ENCODE measurements around the gene STK39. TPM values are rescaled to one million over a fixed set of nuclear protein-coding genes. Genes with fewer than 3 reads are reported as not detected.

Gene STK39
- total RNA-seq, 3 donors from 2014 or later: 36.4 to 57.5 (median 52.5) TPM

DNA sequence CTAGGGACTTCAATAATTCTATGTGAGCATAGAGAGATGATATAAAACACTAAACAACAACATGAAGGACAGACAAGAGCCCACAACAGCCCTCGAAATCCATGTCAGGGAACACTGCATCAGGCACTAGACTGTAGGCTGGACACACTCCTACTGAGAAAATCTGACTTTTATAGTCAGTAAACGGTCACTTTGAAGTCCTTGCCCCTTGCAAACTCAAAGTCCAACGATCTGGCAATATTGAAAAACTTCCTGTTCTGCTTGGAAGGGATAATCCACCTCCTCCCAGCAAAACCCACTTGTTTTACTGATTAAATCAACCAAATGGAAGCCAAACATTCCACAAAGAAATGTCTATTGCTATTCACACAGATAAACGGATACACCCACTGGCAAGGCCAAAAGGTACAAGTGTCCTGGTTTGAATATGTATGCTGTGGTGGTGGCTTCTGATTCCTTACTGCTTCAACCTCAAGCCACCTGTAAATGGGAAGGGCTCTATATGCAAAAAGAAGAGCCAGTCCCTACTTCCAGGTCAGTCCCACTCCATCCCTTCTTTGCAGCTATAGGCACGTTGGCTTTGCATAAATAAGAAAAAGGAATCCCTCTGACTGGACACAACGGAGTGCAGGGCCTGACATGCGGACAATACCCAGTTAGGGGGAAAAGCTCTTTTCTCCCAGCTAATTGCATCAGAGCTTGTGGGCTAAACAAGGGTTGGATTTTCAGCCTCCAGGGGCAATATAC is 56.6 kb downstream of the STK39 start:
- intact Hi-C loops (cut with DNase I, micrococcal nuclease): no loop called here
- peaks cover 59% of the 10 kb centered on the region for H3K4me1 ChIP-seq (ENCODE audit: low read depth)
- DNase-seq: peak in 1 of 3 donors; percentile 65

DNA sequence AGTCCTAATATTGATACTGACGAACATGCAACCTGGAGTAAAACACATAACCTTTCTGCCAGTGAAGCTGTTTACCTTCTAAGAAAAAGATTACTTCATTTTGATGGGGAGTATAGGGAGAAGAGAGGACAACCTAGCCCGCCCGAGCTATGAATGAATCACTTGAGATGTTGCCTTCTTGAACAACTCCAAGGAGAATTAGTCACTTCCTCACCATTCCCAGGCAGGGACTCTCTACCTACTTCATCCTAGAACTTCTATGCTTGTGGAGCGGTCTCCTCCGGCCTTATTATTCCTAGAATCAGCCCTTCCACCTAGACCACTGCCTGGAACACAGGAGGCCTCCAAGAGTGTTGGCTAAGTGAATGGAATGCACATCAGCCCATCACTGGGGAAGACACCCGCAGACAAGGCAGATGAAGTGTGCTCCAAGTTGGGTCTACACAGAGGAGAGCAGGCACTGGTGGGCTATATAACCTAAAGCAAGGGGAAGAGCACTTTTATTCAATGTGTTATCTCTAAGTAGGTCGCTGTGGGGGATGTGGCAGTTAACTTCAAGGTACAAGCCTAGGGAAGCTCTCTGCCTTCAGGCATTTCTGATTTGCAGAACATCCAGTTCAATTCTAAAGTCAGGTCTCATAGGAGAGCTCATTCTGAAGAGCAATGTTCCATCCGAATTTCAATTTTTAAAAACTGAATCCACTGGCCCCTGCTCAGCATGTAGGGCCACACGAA is 57.4 kb downstream of the STK39 start:
- H3K4me1 ChIP-seq (ENCODE audit: low read depth): peaks cover 66% of the 10 kb centered on the region
- ATAC-seq: peak; percentile 54
- no peak overlapping the region for H3K4me3 ChIP-seq
- no peak for TF ChIP-seq CTCF (IDR thresholded peaks at IDR 0.05)
- no peaks in the 10 kb centered on the region for H3K9me3 ChIP-seq
- intact Hi-C loops (cut with DNase I, micrococcal nuclease): no loop called here
- no peaks in the 10 kb centered on the region for H3K36me3 ChIP-seq (ENCODE audit: low read depth)
- no peak for DNase-seq

More for the DNA sequence above, 56.6 kb downstream of the STK39 start:
- H3K36me3 ChIP-seq (ENCODE audit: low read depth): no peaks in the 10 kb centered on the region
- no peak overlapping the region for H3K4me3 ChIP-seq
- no peak for TF ChIP-seq CTCF (IDR thresholded peaks at IDR 0.05)
- peak; percentile 78 for ATAC-seq
- no peaks in the 10 kb centered on the region for H3K9me3 ChIP-seq

GRCh38 chr2:168188002-168188401 is 59.4 kb downstream of the STK39 start:
- no peak for TF ChIP-seq CTCF (IDR thresholded peaks at IDR 0.05)
- H3K4me3 ChIP-seq: no peak overlapping the region
- DNase-seq (no peak), ATAC-seq (no peak)
- peaks cover 60% of the 10 kb centered on the region for H3K4me1 ChIP-seq (ENCODE audit: low read depth)
- no peaks in the 10 kb centered on the region for H3K36me3 ChIP-seq (ENCODE audit: low read depth)
- H3K9me3 ChIP-seq: no peaks in the 10 kb centered on the region
- intact Hi-C loops (cut with DNase I, micrococcal nuclease): no loop called here

DNA sequence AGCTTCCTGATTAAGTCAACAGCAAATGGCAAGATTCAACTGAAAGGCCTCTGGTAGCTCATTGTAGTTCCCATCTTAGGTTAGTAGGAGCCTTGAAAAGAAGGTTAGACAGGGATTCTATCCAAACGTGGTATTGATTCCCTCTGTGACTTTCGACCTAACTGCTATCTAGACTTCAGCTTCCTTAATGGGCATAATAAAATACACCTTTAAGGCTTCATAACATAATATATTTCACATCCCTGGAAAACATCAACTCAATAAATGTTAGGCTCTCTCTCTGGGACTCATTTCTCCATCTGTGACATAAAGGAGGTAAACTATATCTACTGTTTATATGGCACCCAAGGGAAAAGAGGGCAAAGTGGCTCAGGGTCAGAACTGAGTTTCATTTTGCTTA is 60.9 kb downstream of the STK39 start:
- intact Hi-C loops (cut with DNase I, micrococcal nuclease): no loop called here
- H3K36me3 ChIP-seq (ENCODE audit: low read depth): no peaks in the 10 kb centered on the region
- H3K4me1 ChIP-seq (ENCODE audit: low read depth): peaks cover 50% of the 10 kb centered on the region
- no peak overlapping the region for H3K4me3 ChIP-seq
- H3K9me3 ChIP-seq: no peaks in the 10 kb centered on the region
- DNase-seq (no peak), ATAC-seq (peak; percentile 46)
- no peak for TF ChIP-seq CTCF (IDR thresholded peaks at IDR 0.05)

DNA sequence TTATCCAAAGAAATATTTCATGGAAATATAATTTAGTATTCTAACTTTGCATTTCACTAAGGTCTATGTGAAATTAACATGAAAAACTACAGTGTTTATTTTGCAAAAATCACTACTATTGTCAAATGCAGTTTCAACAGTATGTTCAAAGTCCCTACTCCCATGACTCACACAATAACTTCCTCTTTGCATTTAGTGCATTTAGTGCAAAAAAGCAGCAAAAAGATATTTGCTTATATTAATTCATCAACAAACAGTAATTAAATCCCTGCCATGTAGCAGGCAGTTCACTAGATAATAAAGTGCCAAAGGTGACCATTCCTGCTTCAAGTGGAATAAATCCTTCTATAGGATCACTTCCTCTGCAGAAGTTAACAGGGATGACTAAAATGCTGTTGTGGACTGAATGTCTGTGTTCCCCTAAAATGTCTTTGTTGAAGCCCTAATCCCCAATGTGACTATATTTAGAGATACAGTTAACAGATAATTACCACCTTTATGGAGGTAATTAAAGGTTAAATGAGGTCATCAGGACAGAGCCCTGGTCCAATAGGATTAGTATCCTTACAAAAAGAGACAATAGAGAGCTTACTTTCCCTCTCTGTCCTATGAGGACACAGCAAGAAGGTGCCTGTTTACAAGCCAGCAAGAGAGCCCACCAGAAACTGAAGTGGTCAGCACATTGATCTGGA is 61.7 kb downstream of the STK39 start:
- Histone ChIP-seq H3K36me3 (ENCODE audit: low read depth) (no peaks in the 10 kb centered on the region), H3K4me3 (no peak overlapping the region), H3K9me3 (no peaks in the 10 kb centered on the region), H3K4me1 (ENCODE audit: low read depth) (peaks cover 45% of the 10 kb centered on the region)
- intact Hi-C loops (cut with DNase I, micrococcal nuclease): no loop called here
- ATAC-seq (peak; percentile 8), DNase-seq (no peak)
- no peak for TF ChIP-seq CTCF (IDR thresholded peaks at IDR 0.05)

Data from mucosa of descending colon (tissue), 3 donors.